Measurements from ENCODE around the gene MSRB1. TPM values are rescaled to one million over a fixed set of nuclear protein-coding genes. Genes with fewer than 3 reads are reported as not detected.
A peak's percentile ranks its signal among the peaks of the same experiment; 100 is the strongest.
"Not testable (repeated sequence)": the region's sequence is repeated elsewhere in the genome, so short reads cannot be mapped to it uniquely, and the experiment has no call there.

MSRB1 gene
- total RNA-seq, 4 donors from 2014 or later = 16.7 to 40.7 (median 35.2) TPM

GRCh38 chr16:1961651-1962067 is 18.7 kb upstream of the MSRB1 start:
- H3K4me3 ChIP-seq = no peak overlapping the region

DNA sequence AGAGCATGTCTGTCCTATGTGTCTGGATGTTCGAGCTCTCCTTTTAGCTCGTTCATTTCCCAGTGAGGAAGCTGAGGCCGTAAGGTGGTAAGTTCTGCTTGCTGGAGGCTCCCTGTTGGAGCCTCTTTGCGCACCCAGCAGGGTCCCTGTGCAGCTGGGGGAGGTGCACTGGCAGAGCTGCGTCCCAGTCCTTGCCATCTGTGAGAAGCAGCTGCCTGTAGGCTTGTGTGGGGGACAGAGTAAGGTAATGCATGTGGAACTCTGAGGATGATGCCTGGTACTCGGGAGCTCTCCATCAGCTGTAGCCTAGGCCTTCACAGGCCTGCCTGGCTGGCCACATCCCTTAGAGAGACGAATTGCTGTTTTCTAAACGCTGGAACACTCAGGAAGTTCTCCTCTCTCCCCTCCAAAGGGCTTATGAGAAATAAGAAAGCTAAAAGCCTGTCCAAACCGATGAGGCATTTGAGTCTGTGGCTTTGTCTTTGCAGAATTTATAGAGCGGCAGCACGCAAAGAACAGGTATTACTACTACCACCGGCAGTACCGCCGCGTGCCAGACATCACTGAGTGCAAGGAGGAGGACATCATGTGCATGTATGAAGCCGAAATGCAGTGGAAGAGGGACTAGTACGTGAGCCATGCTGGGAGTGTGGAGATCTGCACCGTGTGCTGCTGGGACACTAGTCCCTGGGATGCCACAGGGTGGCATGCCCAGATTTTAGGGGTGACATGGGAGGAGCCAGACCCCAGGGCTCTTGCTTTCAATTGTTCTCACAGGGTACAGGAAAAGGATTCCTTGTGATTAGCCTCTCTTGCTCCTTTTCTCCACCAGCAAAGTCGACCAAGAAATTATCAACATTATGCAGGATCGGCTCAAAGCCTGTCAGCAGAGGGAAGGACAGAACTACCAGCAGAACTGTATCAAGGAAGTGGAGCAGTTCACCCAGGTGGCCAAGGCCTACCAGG is 17.9 kb upstream of the MSRB1 start:
- peaks cover 0 to 25% of the 10 kb centered on the region in 2 donors for H3K36me3 ChIP-seq
- in situ Hi-C loops (cut with MboI; ENCODE audit: low sequenced_read_pairs in 4 of 4) (no loop called here), intact Hi-C loops (cut with DNase I; ENCODE audit: low total_unique reads) (no loop called here)
- peak overlapping the region in 3 of 4 donors; percentile 84 to 100 (median 90) for H3K27ac ChIP-seq
- TF ChIP-seq, protein P1, sequence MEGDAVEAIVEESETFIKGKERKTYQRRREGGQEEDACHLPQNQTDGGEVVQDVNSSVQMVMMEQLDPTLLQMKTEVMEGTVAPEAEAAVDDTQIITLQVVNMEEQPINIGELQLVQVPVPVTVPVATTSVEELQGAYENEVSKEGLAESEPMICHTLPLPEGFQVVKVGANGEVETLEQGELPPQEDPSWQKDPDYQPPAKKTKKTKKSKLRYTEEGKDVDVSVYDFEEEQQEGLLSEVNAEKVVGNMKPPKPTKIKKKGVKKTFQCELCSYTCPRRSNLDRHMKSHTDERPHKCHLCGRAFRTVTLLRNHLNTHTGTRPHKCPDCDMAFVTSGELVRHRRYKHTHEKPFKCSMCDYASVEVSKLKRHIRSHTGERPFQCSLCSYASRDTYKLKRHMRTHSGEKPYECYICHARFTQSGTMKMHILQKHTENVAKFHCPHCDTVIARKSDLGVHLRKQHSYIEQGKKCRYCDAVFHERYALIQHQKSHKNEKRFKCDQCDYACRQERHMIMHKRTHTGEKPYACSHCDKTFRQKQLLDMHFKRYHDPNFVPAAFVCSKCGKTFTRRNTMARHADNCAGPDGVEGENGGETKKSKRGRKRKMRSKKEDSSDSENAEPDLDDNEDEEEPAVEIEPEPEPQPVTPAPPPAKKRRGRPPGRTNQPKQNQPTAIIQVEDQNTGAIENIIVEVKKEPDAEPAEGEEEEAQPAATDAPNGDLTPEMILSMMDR (IDR thresholded peaks at IDR 0.05 in 4 of 5, conservative IDR thresholded peaks at IDR 0.05 in 1 of 5) = no peak
- TF ChIP-seq POLR2A (IDR thresholded peaks at IDR 0.05) = no peak
- H3K4me3 ChIP-seq = peak overlapping the region; percentile 65 to 99 (median 83)
- DNase-seq (no peak), ATAC-seq (no peak)
- H3K9me3 ChIP-seq = no peaks in the 10 kb centered on the region
- no peaks in the 10 kb centered on the region for H3K27me3 ChIP-seq
- H3K4me1 ChIP-seq = peaks cover 28 to 32% of the 10 kb centered on the region in 2 donors

More at GRCh38 chr16:1961651-1962067, 18.7 kb upstream of the MSRB1 start:
- DNase-seq = no peak
- Histone ChIP-seq H3K27me3 (no peaks in the 10 kb centered on the region), H3K4me1 (peaks cover 28 to 35% of the 10 kb centered on the region in 2 donors), H3K36me3 (peaks cover 0 to 25% of the 10 kb centered on the region in 2 donors), H3K27ac (no peak overlapping the region), H3K9me3 (no peaks in the 10 kb centered on the region)
- TF ChIP-seq, protein P1 (IDR thresholded peaks at IDR 0.05 in 4 of 5, conservative IDR thresholded peaks at IDR 0.05 in 1 of 5) = no peak
- intact Hi-C loops (cut with DNase I; ENCODE audit: low total_unique reads) (no loop called here), in situ Hi-C loops (cut with MboI; ENCODE audit: low sequenced_read_pairs in 4 of 4) (no loop called here)
- no peak for ATAC-seq

GRCh38 chr16:1959269-1960039 is 16.5 kb upstream of the MSRB1 start, which contains the start of gene NDUFB10:
Gene NDUFB10 (plus strand): TSS chr16:1959538. CDS start chr16:1959625, 87 bp downstream.
- H3K4me1 ChIP-seq = peaks cover 24 to 33% of the 10 kb centered on the region in 2 donors

GRCh38 chr16:1958715-1959268 is 15.8 kb upstream of the MSRB1 start:
- Histone ChIP-seq H3K9me3 (no peaks in the 10 kb centered on the region), H3K27ac (peak overlapping the region; percentile 84 to 100 (median 90)), H3K4me1 (peaks cover 29 to 33% of the 10 kb centered on the region in 2 donors), H3K27me3 (no peaks in the 10 kb centered on the region), H3K4me3 (peak overlapping the region; percentile 8 to 99 (median 83)), H3K36me3 (peaks cover 0 to 25% of the 10 kb centered on the region in 2 donors)
- intact Hi-C loops (cut with DNase I; ENCODE audit: low total_unique reads) = no loop called here
- DNase-seq (no peak), ATAC-seq (peak; percentile 0 to 17)
- in situ Hi-C loops (cut with MboI; ENCODE audit: low sequenced_read_pairs in 4 of 4) = no loop called here
- TF ChIP-seq POLR2A (IDR thresholded peaks at IDR 0.05) = no peak
- TF ChIP-seq, protein P1 (IDR thresholded peaks at IDR 0.05 in 4 of 5, conservative IDR thresholded peaks at IDR 0.05 in 1 of 5) = no peak

More at GRCh38 chr16:1959269-1960039, 16.5 kb upstream of the MSRB1 start, which contains the start of gene NDUFB10:
- Histone ChIP-seq H3K27me3 (no peaks in the 10 kb centered on the region), H3K36me3 (peaks cover 0 to 25% of the 10 kb centered on the region in 2 donors), H3K9me3 (no peaks in the 10 kb centered on the region), H3K27ac (peak within 1 kb of the TSS; percentile 84 to 100 (median 90)), H3K4me3 (peak within 1 kb of the TSS; percentile 65 to 99 (median 83))
- ATAC-seq = peak; percentile 83 to 89
- in situ Hi-C loops (cut with MboI; ENCODE audit: low sequenced_read_pairs in 4 of 4) = no loop called here
- TF ChIP-seq POLR2A (IDR thresholded peaks at IDR 0.05) = peak; percentile 93 to 94
- TF ChIP-seq, protein P1 (IDR thresholded peaks at IDR 0.05 in 4 of 5, conservative IDR thresholded peaks at IDR 0.05 in 1 of 5) = peak; percentile 50 to 79 (median 59)
- DNase-seq = peak; percentile 83 to 91
- intact Hi-C loops (cut with DNase I; ENCODE audit: low total_unique reads) = no loop called here

- H3K4me3 ChIP-seq; ATAC-seq; H3K27me3 ChIP-seq; intact Hi-C loops (cut with DNase I; ENCODE audit: low total_unique reads); in situ Hi-C loops (cut with MboI; ENCODE audit: low sequenced_read_pairs in 4 of 4); DNase-seq; H3K27ac ChIP-seq; H3K9me3 ChIP-seq: not testable (repeated sequence)
- Histone ChIP-seq H3K4me1 (peaks cover 33 to 35% of the 10 kb centered on the region in 2 donors), H3K36me3 (peaks cover 0 to 21% of the 10 kb centered on the region in 2 donors)
These were observed 15.1 kb upstream of the MSRB1 start for GRCh38 chr16:1958143-1958491.

- Histone ChIP-seq H3K4me1 (peaks cover 36 to 40% of the 10 kb centered on the region in 2 donors), H3K36me3 (peaks cover 0 to 16% of the 10 kb centered on the region in 2 donors)
- H3K4me3 ChIP-seq; H3K27me3 ChIP-seq; DNase-seq; intact Hi-C loops (cut with DNase I; ENCODE audit: low total_unique reads); H3K9me3 ChIP-seq; in situ Hi-C loops (cut with MboI; ENCODE audit: low sequenced_read_pairs in 4 of 4); H3K27ac ChIP-seq; ATAC-seq: not testable (repeated sequence)
These were observed 14.6 kb upstream of the MSRB1 start for GRCh38 chr16:1957434-1958142.
